Measurements from ENCODE around the gene DCP2. TPM values are rescaled to one million over a fixed set of nuclear protein-coding genes. Genes with fewer than 3 reads are reported as not detected.

The DCP2 gene
- total RNA-seq, 1 donor from 2014 or later: 30.9 TPM

- DNase-seq (ENCODE audit: low read depth in 2 of 2): peak; percentile 72 to 88
Observed at GRCh38 chr5:113020461-113021273, 44.1 kb downstream of the DCP2 start.

DNA sequence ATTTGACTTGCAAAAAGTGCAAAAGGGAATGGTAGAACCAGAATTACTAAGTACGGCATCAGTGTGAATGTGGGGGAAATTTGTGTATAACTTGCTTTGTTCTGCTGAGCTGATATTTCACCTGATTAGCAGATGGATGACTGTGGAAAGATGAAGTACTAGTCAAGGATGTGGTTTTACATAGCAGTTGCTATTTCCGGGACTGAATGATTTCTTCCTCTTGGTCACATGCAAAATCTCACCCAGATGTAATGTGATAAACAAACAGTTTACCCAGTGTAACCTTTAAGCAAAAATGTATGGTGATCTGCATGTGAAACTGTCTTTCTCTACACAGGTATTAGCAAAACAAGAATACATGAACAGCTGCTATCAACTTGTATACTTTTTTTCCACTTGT lies 46.1 kb downstream of the DCP2 start:
- DNase-seq (ENCODE audit: low read depth in 2 of 2): peak in 1 of 2 donors; percentile 51

DNA sequence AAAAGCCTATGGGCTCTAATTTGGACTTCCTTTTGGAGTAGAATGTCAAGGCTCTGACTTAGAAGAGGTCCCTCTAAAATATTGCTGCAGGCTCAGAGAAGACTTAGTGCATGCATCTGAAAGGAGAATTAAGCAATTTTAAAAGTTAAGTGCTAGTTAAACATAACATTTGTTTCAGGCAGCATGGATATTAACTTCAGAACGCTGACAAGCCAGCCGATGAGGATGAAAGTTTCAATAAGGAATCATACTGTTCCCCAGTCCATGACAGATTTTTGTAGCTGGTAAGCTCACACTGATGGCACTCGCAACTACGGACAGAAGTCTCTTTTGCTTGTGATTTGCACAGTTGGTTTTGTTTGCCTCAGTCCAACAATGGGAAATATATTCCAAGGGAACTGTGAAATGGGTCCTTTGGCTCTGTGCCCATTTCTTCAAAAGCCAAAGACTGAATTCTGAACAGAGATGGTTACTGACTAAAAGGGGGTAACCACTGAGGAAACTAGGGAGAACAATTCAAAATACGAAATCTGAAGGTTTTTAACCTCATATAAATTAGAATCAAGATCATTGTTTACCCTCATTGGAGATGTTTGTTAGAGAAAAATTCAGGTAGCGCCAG lies 47.6 kb downstream of the DCP2 start:
- DNase-seq (ENCODE audit: low read depth in 2 of 2): no peak

GRCh38 chr5:113025596-113025995 lies 49.0 kb downstream of the DCP2 start:
- DNase-seq (ENCODE audit: low read depth in 2 of 2): no peak

DNA sequence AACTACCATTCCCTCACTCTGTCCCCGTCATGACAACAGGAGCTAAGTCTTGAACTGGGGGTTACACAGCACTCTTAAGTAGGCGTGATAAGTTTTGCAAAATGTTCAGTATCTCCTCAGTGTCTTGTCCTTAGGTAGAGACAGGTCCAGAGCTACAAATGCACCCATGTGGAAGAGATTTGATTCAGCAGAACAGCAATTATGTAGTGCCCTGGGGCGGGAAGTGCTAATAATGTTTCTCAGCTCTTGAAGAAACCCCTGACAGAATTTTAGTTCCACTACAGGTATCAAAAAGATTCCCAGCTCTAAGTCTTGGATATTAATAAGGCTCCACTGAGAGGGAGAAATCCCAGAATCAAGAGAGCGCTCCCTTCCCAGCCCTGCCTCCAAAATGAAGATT lies 49.6 kb downstream of the DCP2 start:
- no peak for DNase-seq (ENCODE audit: low read depth in 2 of 2)

GRCh38 chr5:113027015-113027414 lies 50.4 kb downstream of the DCP2 start:
- DNase-seq (ENCODE audit: low read depth in 2 of 2): no peak

DNA sequence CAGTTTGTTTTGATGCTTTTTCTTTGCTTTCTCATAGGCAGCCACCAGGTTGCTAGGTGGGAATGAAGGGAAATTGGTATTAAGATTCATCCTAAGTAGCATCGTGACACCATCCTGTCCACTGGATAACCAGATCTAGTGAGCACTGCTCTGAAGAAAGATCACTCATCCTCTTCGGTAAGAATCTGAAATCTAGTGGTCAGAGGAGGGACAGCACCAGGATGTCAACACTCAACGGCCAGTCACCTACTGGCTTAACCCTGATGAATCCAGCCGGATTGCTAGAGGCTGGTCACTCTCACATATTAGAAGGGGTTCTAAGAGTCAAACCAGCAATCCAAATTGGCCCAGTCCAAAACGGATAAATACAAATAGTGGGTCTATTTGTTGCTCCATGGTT lies 50.8 kb downstream of the DCP2 start:
- DNase-seq (ENCODE audit: low read depth in 2 of 2): no peak

DNA sequence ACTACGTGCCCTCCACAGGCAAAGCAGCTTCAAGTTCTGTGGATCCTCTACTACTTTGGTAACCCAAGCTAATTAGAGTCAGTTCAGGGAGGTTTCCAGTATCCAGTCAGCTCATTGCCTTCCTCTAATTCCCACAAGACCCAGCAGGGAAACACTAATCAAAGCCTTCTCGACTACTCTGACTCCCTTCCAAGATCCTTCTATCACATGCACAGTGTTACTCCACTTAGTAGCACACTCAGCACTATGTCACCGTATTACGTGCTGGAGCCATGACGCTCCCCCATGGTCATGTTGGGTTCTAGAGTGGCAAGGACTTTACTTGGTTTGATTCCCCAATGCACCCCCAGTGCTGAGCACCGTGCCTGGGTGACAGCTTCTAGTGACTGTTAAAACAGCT lies 53.0 kb downstream of the DCP2 start:
- DNase-seq (ENCODE audit: low read depth in 2 of 2): no peak

DNA sequence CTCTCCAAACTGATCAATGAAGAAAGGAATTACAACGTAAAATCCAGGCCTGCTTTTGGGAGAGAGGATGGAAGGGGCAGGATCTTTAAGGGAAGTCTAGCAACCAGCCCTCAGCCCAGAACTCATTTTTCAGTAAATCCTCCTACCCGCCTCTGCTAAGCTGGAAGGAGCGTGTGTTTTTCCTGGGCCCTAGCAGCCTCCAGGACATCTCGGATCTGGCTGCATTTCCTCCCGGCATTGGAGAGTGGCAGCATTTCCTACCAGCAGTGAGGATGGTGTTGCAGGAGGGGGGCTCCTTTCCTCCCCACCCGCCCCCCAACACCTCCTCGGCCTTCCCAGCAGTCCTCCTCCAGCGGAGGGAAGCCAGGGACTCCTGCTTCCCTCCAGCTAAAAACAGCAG lies 54.5 kb downstream of the DCP2 start:
- no peak for DNase-seq (ENCODE audit: low read depth in 2 of 2)

GRCh38 chr5:113031557-113031956 lies 55.0 kb downstream of the DCP2 start:
- no peak for DNase-seq (ENCODE audit: low read depth in 2 of 2)

- DNase-seq (ENCODE audit: low read depth in 2 of 2): no peak
Observed at GRCh38 chr5:113034182-113034773, 57.7 kb downstream of the DCP2 start.

GRCh38 chr5:113035096-113035495 lies 58.5 kb downstream of the DCP2 start:
- DNase-seq (ENCODE audit: low read depth in 2 of 2): no peak

GRCh38 chr5:113036321-113036720 lies 59.7 kb downstream of the DCP2 start:
- no peak for DNase-seq (ENCODE audit: low read depth in 2 of 2)

DNA sequence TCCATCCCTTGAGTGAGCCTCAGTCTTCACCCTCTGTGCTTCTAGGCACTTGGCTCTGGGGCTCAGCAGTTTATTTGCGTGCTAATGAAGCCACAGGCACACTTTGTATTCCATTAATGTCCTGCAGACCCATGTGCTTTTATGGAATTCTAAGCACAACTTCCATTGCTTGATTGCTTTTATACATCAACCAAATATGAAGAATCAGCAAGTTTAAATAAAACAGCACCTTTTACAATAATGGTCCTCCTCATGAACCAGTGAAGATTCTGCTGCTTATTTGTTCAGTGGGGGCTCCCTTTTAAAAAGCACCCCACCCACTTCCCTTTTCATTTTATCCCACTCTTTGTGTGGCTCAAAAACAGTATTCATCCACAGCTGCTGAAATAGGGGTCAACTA lies 60.2 kb downstream of the DCP2 start:
- DNase-seq (ENCODE audit: low read depth in 2 of 2): no peak

- no peak for DNase-seq (ENCODE audit: low read depth in 2 of 2)
Observed at GRCh38 chr5:113038136-113038535, 61.5 kb downstream of the DCP2 start.

GRCh38 chr5:113038714-113039113 lies 62.1 kb downstream of the DCP2 start:
- DNase-seq (ENCODE audit: low read depth in 2 of 2): peak in 1 of 2 donors; percentile 73

DNA sequence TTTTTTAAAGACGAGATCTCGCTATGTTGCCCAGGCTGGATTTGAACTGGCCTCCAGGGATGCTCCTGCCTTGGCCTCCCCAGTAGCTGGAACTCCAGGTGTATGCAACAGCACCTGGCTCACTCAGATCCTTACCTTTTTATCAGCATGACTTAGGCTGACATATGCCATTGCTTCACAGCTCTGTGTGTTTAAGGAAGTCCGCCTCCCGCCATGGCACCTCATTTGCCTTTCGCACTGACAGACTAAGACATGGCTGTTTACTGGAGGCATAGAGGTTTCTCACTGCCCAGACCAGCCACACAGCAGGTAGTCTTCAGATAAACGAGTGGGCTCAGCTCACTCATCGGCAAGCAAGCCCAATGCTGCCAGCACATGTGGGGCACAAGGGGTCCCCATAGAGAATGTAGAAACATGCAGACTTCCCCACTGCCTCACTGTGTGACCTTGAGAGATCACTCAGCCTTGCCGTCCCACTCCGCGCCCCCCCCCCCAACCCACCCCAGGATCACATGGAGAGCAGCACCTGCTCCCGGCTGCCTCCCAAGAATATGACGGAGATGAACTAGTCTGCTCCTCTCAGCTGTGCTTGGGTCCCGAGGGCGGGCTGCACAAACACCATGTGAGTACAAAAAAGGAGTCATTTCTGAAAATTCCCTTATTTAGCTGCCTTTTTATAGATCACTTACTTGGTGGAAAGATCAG lies 62.8 kb downstream of the DCP2 start:
- DNase-seq (ENCODE audit: low read depth in 2 of 2): no peak

GRCh38 chr5:113039934-113040285 lies 63.3 kb downstream of the DCP2 start:
- DNase-seq (ENCODE audit: low read depth in 2 of 2): peak; percentile 22 to 27

DNA sequence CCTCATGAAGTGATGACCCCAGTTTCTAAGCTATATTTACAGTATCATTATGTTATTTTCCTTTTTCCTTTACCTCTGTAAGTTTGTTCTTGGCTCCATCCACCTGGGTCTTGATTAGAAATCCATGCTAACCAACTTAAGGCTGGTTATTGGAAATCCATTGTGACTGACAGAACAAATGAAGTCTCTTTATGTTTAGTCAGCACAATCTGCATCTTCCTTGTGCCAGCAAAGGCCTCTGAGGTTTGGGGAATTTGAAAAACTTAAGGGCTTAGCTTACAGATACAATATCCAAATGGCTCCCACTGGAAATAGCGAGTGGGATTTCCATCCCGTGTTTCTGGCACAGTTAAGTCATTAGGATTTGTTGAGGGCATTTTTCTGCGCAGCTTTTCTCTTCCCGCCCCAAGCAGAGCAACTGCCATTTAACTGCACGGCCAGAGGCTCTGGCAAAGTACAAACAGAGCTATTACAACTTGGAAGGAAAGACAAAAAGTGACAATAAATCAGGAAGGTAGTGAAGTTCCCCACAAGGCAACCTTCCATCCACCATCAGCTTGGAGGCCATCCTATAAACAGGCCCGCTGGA lies 64.2 kb downstream of the DCP2 start:
- DNase-seq (ENCODE audit: low read depth in 2 of 2): no peak

DNA sequence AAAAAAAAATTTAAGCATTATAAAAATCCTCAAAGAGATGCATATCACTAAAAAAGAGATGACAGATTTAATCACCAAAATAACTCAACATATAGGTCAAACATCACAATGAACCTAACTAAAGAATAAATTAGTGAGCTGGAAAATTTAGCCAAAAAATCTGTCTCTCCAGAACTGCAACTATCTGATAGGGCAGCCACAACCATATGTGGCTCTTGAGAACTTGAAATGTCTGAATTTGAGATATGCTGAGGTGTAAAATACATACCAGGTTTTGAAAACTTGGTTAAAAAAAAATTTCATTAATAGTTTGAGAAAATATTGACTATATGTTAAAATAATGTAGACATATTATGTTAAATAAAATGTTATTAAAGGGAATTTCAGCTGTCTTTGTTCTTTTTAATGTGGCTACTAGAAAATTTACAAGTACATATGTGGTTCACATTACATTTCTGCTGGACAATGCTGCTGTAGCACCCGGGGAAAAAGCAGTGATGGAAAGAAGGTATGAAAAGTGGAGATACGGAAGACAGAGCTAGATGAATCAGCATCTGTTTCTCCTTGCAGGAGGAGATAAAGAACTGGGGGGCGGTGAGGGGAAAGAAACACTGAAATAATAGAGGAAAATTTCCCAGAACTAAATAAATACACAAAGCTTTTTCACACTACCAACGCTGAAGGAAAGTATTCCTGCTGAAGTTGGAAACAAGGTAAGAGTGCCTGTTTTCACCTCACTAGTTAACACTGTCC lies 66.1 kb downstream of the DCP2 start:
- DNase-seq (ENCODE audit: low read depth in 2 of 2): no peak

DNA sequence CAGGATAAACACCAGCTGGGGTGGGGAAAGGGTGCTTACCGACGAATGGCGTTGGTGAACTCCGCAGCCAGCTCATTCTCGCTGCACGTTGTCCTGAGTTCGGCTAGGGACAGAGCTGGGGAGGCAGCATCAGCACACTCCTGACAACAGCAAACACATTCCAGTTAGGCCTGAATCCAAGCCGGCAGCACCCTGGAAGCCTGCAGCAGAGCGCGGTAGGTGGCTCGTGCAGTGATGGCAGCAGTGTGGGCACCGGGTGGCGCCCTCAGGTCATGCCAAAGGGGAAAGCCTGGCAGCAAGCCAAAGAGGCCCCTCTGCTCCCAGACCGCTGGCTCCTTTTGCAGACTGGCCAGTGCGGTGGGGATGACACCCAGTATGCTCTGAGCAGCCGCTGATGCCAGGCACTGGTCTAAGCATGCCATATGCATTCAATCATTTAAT lies 66.9 kb downstream of the DCP2 start:
- peak in 1 of 2 donors; percentile 9 for DNase-seq (ENCODE audit: low read depth in 2 of 2)

Measured in dermis microvascular lymphatic vessel endothelial cell (primary cell).